Measurements from ENCODE around the gene TMED4. TPM values are rescaled to one million over a fixed set of nuclear protein-coding genes. Genes with fewer than 3 reads are reported as not detected.

Gene TMED4
- total and polyA plus RNA-seq, 4 experiments from 2014 or later: 65.4 to 110 (median 87.9) TPM

- H3K27me3 Mint-ChIP-seq: peaks cover 0 to 2% of the 10 kb centered on the region in 2 donors
- Histone ChIP-seq H3K27ac (ENCODE audit: low read depth, low read length) (no peak overlapping the region), H3K36me3 (ENCODE audit: insufficient read depth, low read length) (no peaks in the 10 kb centered on the region), H3K4me3 (ENCODE audit: low read length in 2 of 2) (no peak overlapping the region), H3K27me3 (ENCODE audit: insufficient read depth, low read length) (no peaks in the 10 kb centered on the region), H3K4me1 (ENCODE audit: insufficient read depth, low read length) (no peaks in the 10 kb centered on the region), H3K9me3 (ENCODE audit: control insufficient read depth in 1 of 2, low read length in 2 of 2) (no peaks in the 10 kb centered on the region)
- H3K4me3 Mint-ChIP-seq: no peak overlapping the region
- ChIA-PET POLR2A (ENCODE audit: partially characterized antibody) (no interaction called here), CTCF (ENCODE audit: partially characterized antibody) (no interaction called here)
- intact Hi-C loops (cut with micrococcal nuclease): no loop called here
- H3K27ac Mint-ChIP-seq: no peak overlapping the region
- no peaks in the 10 kb centered on the region for H3K4me1 Mint-ChIP-seq
- H3K9me3 Mint-ChIP-seq: no peaks in the 10 kb centered on the region
- H3K36me3 Mint-ChIP-seq: no peaks in the 10 kb centered on the region
- DNase-seq: no peak
Observed at GRCh38 chr7:44538093-44538797, 43.8 kb downstream of the TMED4 start.

- ChIA-PET CTCF (ENCODE audit: partially characterized antibody) (no interaction called here), POLR2A (ENCODE audit: partially characterized antibody) (no interaction called here)
- Histone ChIP-seq H3K4me1 (ENCODE audit: insufficient read depth, low read length) (no peaks in the 10 kb centered on the region), H3K27me3 (ENCODE audit: insufficient read depth, low read length) (no peaks in the 10 kb centered on the region), H3K9me3 (ENCODE audit: control insufficient read depth in 1 of 2, low read length in 2 of 2) (no peaks in the 10 kb centered on the region), H3K27ac (ENCODE audit: low read depth, low read length) (no peak overlapping the region), H3K4me3 (ENCODE audit: low read length in 2 of 2) (no peak overlapping the region), H3K36me3 (ENCODE audit: insufficient read depth, low read length) (no peaks in the 10 kb centered on the region)
- DNase-seq: no peak
- Mint-ChIP-seq H3K36me3 (no peaks in the 10 kb centered on the region), H3K27me3 (no peaks in the 10 kb centered on the region), H3K4me3 (no peak overlapping the region), H3K9me3 (no peaks in the 10 kb centered on the region), H3K4me1 (no peaks in the 10 kb centered on the region), H3K27ac (no peak overlapping the region)
- intact Hi-C loops (cut with micrococcal nuclease): no loop called here
Observed at GRCh38 chr7:44537442-44537841, 44.6 kb downstream of the TMED4 start.

GRCh38 chr7:44536090-44536489, 45.9 kb downstream of the TMED4 start:
- Mint-ChIP-seq H3K4me1 (peaks cover 0 to 2% (median 0%) of the 10 kb centered on the region in 4 donors), H3K4me3 (no peak overlapping the region), H3K27me3 (no peaks in the 10 kb centered on the region), H3K9me3 (no peaks in the 10 kb centered on the region), H3K27ac (no peak overlapping the region), H3K36me3 (no peaks in the 10 kb centered on the region)
- no peaks in the 10 kb centered on the region for H3K4me1 ChIP-seq (ENCODE audit: insufficient read depth, low read length)
- no peaks in the 10 kb centered on the region for H3K9me3 ChIP-seq (ENCODE audit: control insufficient read depth in 1 of 2, low read length in 2 of 2)
- H3K36me3 ChIP-seq (ENCODE audit: insufficient read depth, low read length): no peaks in the 10 kb centered on the region
- H3K4me3 ChIP-seq (ENCODE audit: low read length in 2 of 2): no peak overlapping the region
- POLR2A ChIA-PET (ENCODE audit: partially characterized antibody): no interaction called here
- H3K27me3 ChIP-seq (ENCODE audit: insufficient read depth, low read length): no peaks in the 10 kb centered on the region
- no peak for DNase-seq
- intact Hi-C loops (cut with micrococcal nuclease): no loop called here
- CTCF ChIA-PET (ENCODE audit: partially characterized antibody): interaction anchor here (1.5 to 2.1 kb wide), 2 partner anchors 25 to 311 kb away, joined by 3 to 5 read pairs; no protein-coding TSS in a partner anchor
- H3K27ac ChIP-seq (ENCODE audit: low read depth, low read length): no peak overlapping the region

GRCh38 chr7:44535348-44536064, 46.5 kb downstream of the TMED4 start:
- H3K27me3 ChIP-seq (ENCODE audit: insufficient read depth, low read length): no peaks in the 10 kb centered on the region
- intact Hi-C loops (cut with micrococcal nuclease): no loop called here
- H3K9me3 ChIP-seq (ENCODE audit: control insufficient read depth in 1 of 2, low read length in 2 of 2): no peaks in the 10 kb centered on the region
- no peak overlapping the region for H3K4me3 ChIP-seq (ENCODE audit: low read length in 2 of 2)
- no peaks in the 10 kb centered on the region for H3K36me3 Mint-ChIP-seq
- no peaks in the 10 kb centered on the region for H3K27me3 Mint-ChIP-seq
- ChIA-PET CTCF (ENCODE audit: partially characterized antibody) (interaction anchor here (0.7 to 2.1 kb wide), 11 partner anchors 7 to 311 kb away, joined by 3 to 5 read pairs (median 4); no protein-coding TSS in a partner anchor), POLR2A (ENCODE audit: partially characterized antibody) (interaction anchor here (0.5 to 2.2 kb wide), 2 partner anchors 45 to 335 kb away, joined by 3 to 9 read pairs; partner anchors contain the start of genes NUDCD3 and YKT6)
- H3K27ac ChIP-seq (ENCODE audit: low read depth, low read length): no peak overlapping the region
- H3K4me1 Mint-ChIP-seq: peaks cover 0 to 3% (median 0%) of the 10 kb centered on the region in 4 donors
- H3K36me3 ChIP-seq (ENCODE audit: insufficient read depth, low read length): no peaks in the 10 kb centered on the region
- no peaks in the 10 kb centered on the region for H3K4me1 ChIP-seq (ENCODE audit: insufficient read depth, low read length)
- H3K9me3 Mint-ChIP-seq: peaks cover 0 to 2% (median 0%) of the 10 kb centered on the region in 8 donors
- H3K27ac Mint-ChIP-seq: no peak overlapping the region
- H3K4me3 Mint-ChIP-seq: no peak overlapping the region
- no peak for DNase-seq

- intact Hi-C loops (cut with micrococcal nuclease): no loop called here
Observed at GRCh38 chr7:44534501-44534900, 47.5 kb downstream of the TMED4 start.

GRCh38 chr7:44534087-44534486, 47.9 kb downstream of the TMED4 start:
- no peak overlapping the region for H3K4me3 ChIP-seq (ENCODE audit: low read length in 2 of 2)
- POLR2A ChIA-PET (ENCODE audit: partially characterized antibody): interaction anchor here (2.2 kb wide), 1 partner anchor 43 kb away, joined by 9 read pairs; the partner anchor contains the start of gene NUDCD3
- CTCF ChIA-PET (ENCODE audit: partially characterized antibody): interaction anchor here (1.0 to 2.1 kb wide), 8 partner anchors 9 to 276 kb away, joined by 3 to 5 read pairs (median 4); partner anchors contain the start of gene NUDCD3
- H3K36me3 Mint-ChIP-seq: no peaks in the 10 kb centered on the region
- H3K9me3 Mint-ChIP-seq: peaks cover 0 to 2% (median 0%) of the 10 kb centered on the region in 8 donors
- H3K36me3 ChIP-seq (ENCODE audit: insufficient read depth, low read length): no peaks in the 10 kb centered on the region
- no peaks in the 10 kb centered on the region for H3K9me3 ChIP-seq (ENCODE audit: control insufficient read depth in 1 of 2, low read length in 2 of 2)
- H3K27me3 ChIP-seq (ENCODE audit: insufficient read depth, low read length): no peaks in the 10 kb centered on the region
- H3K4me1 ChIP-seq (ENCODE audit: insufficient read depth, low read length): no peaks in the 10 kb centered on the region
- H3K27ac Mint-ChIP-seq: peak overlapping the region in 1 of 7 donors; percentile 24
- H3K4me1 Mint-ChIP-seq: peaks cover 0 to 3% (median 0%) of the 10 kb centered on the region in 4 donors
- intact Hi-C loops (cut with micrococcal nuclease): no loop called here
- DNase-seq: no peak
- H3K27me3 Mint-ChIP-seq: peaks cover 0 to under 1% of the 10 kb centered on the region in 2 donors
- no peak overlapping the region for H3K4me3 Mint-ChIP-seq
- H3K27ac ChIP-seq (ENCODE audit: low read depth, low read length): no peak overlapping the region

More at GRCh38 chr7:44534501-44534900, 47.5 kb downstream of the TMED4 start:
- ChIA-PET CTCF (ENCODE audit: partially characterized antibody) (interaction anchor here (0.7 to 2.1 kb wide), 11 partner anchors 8 to 277 kb away, joined by 3 to 5 read pairs (median 4); partner anchors contain the start of gene NUDCD3), POLR2A (ENCODE audit: partially characterized antibody) (interaction anchor here (2.2 kb wide), 1 partner anchor 44 kb away, joined by 9 read pairs; the partner anchor contains the start of gene NUDCD3)
- Histone ChIP-seq H3K4me1 (ENCODE audit: insufficient read depth, low read length) (no peaks in the 10 kb centered on the region), H3K27ac (ENCODE audit: low read depth, low read length) (no peak overlapping the region), H3K9me3 (ENCODE audit: control insufficient read depth in 1 of 2, low read length in 2 of 2) (no peaks in the 10 kb centered on the region), H3K36me3 (ENCODE audit: insufficient read depth, low read length) (no peaks in the 10 kb centered on the region), H3K4me3 (ENCODE audit: low read length in 2 of 2) (no peak overlapping the region), H3K27me3 (ENCODE audit: insufficient read depth, low read length) (no peaks in the 10 kb centered on the region)
- H3K27me3 Mint-ChIP-seq: no peaks in the 10 kb centered on the region
- H3K4me3 Mint-ChIP-seq: no peak overlapping the region
- no peak overlapping the region for H3K27ac Mint-ChIP-seq
- H3K4me1 Mint-ChIP-seq: peaks cover 0 to 3% (median 0%) of the 10 kb centered on the region in 4 donors
- H3K9me3 Mint-ChIP-seq: peaks cover 0 to 2% (median 0%) of the 10 kb centered on the region in 8 donors
- H3K36me3 Mint-ChIP-seq: no peaks in the 10 kb centered on the region
- peak; percentile 17 to 47 (median 43) for DNase-seq
